Measurements from ENCODE around the gene ASIP. TPM values are rescaled to one million over a fixed set of nuclear protein-coding genes. Genes with fewer than 3 reads are reported as not detected.

ASIP gene
- total and polyA plus RNA-seq, 2 of the 13 experiments (the other 11 are each of a cell fraction or from before 2014, with no cell fraction given) = not detected

- TF ChIP-seq ZBTB40 (IDR thresholded peaks at IDR 0.05) (no peak), ZBTB40 (CRISPR knock-in tag; IDR thresholded peaks at IDR 0.05) (no peak), PCBP2 (optimal IDR thresholded peaks at IDR 0.05; ENCODE audit: low read depth, low read length, poor library complexity, severe bottlenecking) (peak; percentile 81), SIX4 (CRISPR knock-in tag; IDR thresholded peaks at IDR 0.05) (no peak), TARDBP (CRISPR knock-in tag; IDR thresholded peaks at IDR 0.05) (no peak), KDM5A (IDR thresholded peaks at IDR 0.05; ENCODE audit: borderline replicate concordance, low read length) (no peak), ZNF652 (CRISPR knock-in tag; IDR thresholded peaks at IDR 0.05; ENCODE audit: borderline replicate concordance, low read depth) (no peak), ZNF788 (CRISPR knock-in tag; IDR thresholded peaks at IDR 0.05; ENCODE audit: borderline replicate concordance) (0 out of 2 replicates have a peak, but pooled peaks have one; percentile 22), TEAD3 (CRISPR knock-in tag; optimal IDR thresholded peaks at IDR 0.05; ENCODE audit: borderline replicate concordance) (no peak), ZNF770 (CRISPR knock-in tag; IDR thresholded peaks at IDR 0.05) (0 out of 2 replicates have a peak, but pooled peaks have one; percentile 74), ZNF446 (CRISPR knock-in tag; IDR thresholded peaks at IDR 0.05) (no peak), GATAD1 (CRISPR knock-in tag; IDR thresholded peaks at IDR 0.05) (no peak)
- TF ChIP-seq, protein P1, sequence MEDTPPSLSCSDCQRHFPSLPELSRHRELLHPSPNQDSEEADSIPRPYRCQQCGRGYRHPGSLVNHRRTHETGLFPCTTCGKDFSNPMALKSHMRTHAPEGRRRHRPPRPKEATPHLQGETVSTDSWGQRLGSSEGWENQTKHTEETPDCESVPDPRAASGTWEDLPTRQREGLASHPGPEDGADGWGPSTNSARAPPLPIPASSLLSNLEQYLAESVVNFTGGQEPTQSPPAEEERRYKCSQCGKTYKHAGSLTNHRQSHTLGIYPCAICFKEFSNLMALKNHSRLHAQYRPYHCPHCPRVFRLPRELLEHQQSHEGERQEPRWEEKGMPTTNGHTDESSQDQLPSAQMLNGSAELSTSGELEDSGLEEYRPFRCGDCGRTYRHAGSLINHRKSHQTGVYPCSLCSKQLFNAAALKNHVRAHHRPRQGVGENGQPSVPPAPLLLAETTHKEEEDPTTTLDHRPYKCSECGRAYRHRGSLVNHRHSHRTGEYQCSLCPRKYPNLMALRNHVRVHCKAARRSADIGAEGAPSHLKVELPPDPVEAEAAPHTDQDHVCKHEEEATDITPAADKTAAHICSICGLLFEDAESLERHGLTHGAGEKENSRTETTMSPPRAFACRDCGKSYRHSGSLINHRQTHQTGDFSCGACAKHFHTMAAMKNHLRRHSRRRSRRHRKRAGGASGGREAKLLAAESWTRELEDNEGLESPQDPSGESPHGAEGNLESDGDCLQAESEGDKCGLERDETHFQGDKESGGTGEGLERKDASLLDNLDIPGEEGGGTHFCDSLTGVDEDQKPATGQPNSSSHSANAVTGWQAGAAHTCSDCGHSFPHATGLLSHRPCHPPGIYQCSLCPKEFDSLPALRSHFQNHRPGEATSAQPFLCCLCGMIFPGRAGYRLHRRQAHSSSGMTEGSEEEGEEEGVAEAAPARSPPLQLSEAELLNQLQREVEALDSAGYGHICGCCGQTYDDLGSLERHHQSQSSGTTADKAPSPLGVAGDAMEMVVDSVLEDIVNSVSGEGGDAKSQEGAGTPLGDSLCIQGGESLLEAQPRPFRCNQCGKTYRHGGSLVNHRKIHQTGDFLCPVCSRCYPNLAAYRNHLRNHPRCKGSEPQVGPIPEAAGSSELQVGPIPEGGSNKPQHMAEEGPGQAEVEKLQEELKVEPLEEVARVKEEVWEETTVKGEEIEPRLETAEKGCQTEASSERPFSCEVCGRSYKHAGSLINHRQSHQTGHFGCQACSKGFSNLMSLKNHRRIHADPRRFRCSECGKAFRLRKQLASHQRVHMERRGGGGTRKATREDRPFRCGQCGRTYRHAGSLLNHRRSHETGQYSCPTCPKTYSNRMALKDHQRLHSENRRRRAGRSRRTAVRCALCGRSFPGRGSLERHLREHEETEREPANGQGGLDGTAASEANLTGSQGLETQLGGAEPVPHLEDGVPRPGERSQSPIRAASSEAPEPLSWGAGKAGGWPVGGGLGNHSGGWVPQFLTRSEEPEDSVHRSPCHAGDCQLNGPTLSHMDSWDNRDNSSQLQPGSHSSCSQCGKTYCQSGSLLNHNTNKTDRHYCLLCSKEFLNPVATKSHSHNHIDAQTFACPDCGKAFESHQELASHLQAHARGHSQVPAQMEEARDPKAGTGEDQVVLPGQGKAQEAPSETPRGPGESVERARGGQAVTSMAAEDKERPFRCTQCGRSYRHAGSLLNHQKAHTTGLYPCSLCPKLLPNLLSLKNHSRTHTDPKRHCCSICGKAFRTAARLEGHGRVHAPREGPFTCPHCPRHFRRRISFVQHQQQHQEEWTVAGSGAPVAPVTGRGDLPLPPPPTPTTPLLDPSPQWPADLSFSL (CRISPR knock-in tag; IDR thresholded peaks at IDR 0.05) = no peak
Observed at GRCh38 chr20:34309691-34310090, 68.5 kb downstream of the ASIP start (continued).

Measured in HepG2 (cell line).